Gastrocnemius medialis (tissue), 4 donors: Measurements from ENCODE around the gene SPACA9.

Experiments
- POLR2A ChIP-seq, 2 donors: fragments of 450-650 bp; IDR thresholded peaks; one replicate each; pipeline ENCODE4 v1.6.1; 2017; ENCODE audit warnings: antibody characterized with exemption in 2 of 2, mild to moderate bottlenecking in 2 of 2, moderate library complexity in 2 of 2
- TF ChIP-seq, protein P1 (sequence below), 5 experiments: fragments of 450-650 bp in 3 of 5; fragments of 200-600 bp in 2 of 5; sonication (generic) in 2 of 5; IDR thresholded peaks in 4 of 5; conservative IDR thresholded peaks in 1 of 5; 1 replicate in 4 of 5; 2 replicates in 1 of 5; pipeline ENCODE4 v1.5.1; 2016 to 2019; ENCODE audit warnings: antibody characterized with exemption in 5 of 5, mild to moderate bottlenecking in 3 of 5, moderate library complexity in 3 of 5

DNA sequence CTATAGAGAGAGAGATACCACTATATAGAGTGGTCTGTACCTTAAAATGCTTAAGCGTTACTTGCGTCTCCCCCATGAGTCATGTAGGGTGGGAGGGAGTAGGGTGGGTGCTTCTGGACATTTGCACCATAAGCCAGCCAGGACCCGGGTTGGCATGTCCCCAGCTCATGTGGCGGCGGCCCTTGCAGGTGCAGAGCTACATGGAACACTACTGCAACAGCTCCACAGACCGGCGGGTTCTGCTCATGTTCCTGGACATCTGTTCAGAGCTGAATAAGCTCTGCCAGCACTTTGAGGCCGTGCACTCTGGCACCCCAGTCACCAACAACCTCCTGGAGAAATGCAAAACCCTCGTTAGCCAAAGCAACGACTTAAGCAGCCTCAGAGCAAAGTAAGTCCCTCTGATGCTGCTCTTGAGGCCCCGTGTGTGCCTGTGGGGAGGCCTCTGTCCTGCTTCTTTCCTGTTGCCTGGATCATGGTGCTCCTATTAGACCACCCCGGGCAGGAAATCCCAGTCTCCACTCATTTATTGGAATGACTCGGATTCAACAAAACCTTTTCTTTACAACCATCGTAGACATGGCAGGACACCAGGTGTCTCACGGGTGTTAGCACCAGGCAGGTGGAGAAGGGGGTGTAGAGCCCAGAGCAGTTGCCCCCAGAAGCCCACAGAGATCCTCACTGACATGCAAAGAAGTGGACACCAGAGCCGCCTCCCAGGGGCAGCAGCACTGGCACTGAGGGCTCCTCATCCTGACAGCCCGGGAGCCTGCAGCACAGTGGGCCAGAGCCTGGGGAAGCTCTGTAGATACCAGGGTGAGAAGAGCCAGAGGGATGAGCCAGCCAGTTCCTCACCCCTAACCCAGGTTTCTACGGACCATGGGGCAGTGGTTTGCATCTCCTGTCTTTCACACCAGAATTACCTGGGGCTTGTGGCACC, 8.8 kb downstream of the SPACA9 start:
- TF ChIP-seq POLR2A (IDR thresholded peaks at IDR 0.05), result no peak
- TF ChIP-seq, protein P1, sequence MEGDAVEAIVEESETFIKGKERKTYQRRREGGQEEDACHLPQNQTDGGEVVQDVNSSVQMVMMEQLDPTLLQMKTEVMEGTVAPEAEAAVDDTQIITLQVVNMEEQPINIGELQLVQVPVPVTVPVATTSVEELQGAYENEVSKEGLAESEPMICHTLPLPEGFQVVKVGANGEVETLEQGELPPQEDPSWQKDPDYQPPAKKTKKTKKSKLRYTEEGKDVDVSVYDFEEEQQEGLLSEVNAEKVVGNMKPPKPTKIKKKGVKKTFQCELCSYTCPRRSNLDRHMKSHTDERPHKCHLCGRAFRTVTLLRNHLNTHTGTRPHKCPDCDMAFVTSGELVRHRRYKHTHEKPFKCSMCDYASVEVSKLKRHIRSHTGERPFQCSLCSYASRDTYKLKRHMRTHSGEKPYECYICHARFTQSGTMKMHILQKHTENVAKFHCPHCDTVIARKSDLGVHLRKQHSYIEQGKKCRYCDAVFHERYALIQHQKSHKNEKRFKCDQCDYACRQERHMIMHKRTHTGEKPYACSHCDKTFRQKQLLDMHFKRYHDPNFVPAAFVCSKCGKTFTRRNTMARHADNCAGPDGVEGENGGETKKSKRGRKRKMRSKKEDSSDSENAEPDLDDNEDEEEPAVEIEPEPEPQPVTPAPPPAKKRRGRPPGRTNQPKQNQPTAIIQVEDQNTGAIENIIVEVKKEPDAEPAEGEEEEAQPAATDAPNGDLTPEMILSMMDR (IDR thresholded peaks at IDR 0.05 in 4 of 5, conservative IDR thresholded peaks at IDR 0.05 in 1 of 5), result no peak
